Measurements from ENCODE around the gene PHLDA2.

Gene PHLDA2

DNA sequence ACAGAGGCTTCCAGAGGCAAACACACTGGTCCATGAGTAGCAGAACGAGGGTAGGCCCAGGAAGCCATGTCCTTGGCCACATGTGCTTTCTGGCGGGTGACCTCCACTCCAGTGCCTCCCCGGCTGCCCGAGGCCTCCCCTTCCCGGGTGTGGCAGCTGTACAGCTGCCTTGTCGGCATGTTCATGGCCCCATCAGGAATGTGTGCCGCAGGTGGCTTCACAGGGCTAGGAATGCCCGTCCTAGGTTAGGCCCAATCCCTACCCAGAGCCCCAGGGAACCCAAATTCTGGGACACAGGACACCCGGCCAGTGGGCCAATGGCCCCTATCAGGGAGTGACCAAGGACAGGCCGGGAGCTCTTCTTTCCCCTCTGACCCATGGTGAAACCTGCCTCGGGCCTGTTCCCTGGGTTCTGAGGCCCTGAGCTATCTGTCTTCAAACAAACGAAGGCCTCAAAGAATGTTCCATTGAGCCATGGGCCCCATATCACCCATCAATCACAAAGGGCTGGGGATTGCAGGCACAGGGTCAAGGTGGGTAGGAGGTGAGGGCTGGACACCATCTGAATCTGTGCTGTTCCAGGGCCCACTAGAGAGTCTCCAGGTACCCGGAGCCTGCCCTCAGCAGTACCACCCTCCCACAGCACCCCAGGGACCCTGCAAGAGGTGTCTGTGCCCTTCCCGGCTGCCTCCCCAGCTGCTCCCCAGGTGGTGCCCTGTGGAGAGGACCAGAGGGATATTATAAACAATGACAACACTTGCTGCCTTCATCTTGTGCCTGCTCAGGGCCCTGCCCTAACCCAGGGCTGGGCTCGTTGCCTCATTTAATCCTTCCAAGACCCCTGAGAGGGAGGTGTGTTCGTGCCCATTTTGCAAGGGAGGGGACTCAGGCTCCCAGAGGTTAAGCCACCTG lies 39.6 kb downstream of the PHLDA2 start:
- DNase-seq (ENCODE audit: low read depth), result no peak
- TF ChIP-seq, protein P1, sequence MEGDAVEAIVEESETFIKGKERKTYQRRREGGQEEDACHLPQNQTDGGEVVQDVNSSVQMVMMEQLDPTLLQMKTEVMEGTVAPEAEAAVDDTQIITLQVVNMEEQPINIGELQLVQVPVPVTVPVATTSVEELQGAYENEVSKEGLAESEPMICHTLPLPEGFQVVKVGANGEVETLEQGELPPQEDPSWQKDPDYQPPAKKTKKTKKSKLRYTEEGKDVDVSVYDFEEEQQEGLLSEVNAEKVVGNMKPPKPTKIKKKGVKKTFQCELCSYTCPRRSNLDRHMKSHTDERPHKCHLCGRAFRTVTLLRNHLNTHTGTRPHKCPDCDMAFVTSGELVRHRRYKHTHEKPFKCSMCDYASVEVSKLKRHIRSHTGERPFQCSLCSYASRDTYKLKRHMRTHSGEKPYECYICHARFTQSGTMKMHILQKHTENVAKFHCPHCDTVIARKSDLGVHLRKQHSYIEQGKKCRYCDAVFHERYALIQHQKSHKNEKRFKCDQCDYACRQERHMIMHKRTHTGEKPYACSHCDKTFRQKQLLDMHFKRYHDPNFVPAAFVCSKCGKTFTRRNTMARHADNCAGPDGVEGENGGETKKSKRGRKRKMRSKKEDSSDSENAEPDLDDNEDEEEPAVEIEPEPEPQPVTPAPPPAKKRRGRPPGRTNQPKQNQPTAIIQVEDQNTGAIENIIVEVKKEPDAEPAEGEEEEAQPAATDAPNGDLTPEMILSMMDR (IDR thresholded peaks at IDR 0.05; ENCODE audit: low read length, missing control alignments), result no peak
- no peak overlapping the region for H3K4me3 ChIP-seq (replicated peaks; ENCODE audit: low read depth, low read length)

DNA sequence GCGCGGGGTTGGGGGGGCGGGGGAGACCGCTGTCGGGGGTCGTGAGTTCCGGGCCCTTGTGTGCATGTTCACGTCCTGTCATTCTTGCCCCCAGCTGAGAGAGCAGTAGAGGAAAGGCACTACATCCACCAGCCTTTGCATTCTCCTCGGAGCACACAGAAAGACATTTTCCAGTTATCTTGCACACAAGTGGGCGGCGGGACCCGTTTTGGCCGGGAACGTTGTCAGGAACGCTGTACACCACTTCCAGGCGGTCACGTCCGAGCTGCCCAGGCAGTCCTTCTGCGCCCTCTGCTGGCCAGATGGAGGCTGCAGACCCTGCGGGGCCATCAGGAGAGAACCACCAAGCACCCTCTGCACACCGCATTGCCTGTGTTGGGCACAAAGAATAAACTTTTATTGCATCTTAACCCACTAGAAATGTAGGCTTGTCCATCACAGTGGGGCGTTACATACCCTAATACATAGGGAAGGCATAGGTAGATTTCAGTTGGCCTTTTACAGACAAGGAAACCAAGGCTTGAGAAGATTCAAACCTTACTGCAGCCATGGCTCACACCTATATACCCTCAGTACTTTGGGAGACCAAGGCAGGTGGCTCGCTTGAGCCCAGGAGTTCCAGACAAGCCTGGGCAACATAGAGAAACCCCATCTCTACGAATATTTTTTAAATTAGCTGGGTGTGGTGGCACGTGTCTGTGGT lies 40.8 kb downstream of the PHLDA2 start:
- no peak overlapping the region for H3K4me3 ChIP-seq (replicated peaks; ENCODE audit: low read depth, low read length)
- TF ChIP-seq, protein P1 (IDR thresholded peaks at IDR 0.05; ENCODE audit: low read length, missing control alignments), result peak; percentile 99
- peak; percentile 91 for DNase-seq (ENCODE audit: low read depth)

DNA sequence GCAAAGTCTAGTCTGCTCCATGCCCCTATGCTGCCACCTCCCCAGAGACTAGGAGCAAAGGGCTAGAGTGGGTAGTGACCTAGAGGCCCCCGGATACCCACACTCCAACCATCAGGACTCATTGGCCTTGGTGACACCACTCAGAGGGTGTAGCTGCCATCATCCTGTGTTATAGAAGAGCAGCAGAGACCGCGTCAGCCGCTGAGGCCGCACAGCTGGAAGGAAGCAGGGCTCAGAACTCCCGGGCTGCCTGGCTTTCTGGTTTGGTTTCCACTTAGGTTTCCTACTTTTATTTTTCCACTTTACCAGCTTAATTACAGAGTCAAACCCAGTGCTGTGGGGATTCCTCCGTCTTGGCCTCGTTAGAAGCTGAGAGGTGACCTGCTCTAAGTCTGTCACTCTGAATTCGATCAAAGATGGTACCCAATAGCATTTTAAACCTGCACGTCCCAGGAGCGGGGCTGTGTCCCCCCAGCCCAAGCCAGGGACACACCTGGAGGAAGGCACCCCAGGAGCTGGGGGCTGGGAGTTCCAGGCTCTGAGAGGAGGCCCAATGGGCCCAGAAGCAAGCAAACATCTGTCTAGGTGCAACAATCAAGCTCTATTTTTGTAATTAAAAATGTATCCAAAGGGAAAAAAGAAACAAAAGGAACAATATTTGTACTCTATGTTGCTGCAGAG lies 41.6 kb downstream of the PHLDA2 start:
- no peak for DNase-seq (ENCODE audit: low read depth)
- TF ChIP-seq, protein P1 (IDR thresholded peaks at IDR 0.05; ENCODE audit: low read length, missing control alignments), result no peak
- no peak overlapping the region for H3K4me3 ChIP-seq (replicated peaks; ENCODE audit: low read depth, low read length)

DNA sequence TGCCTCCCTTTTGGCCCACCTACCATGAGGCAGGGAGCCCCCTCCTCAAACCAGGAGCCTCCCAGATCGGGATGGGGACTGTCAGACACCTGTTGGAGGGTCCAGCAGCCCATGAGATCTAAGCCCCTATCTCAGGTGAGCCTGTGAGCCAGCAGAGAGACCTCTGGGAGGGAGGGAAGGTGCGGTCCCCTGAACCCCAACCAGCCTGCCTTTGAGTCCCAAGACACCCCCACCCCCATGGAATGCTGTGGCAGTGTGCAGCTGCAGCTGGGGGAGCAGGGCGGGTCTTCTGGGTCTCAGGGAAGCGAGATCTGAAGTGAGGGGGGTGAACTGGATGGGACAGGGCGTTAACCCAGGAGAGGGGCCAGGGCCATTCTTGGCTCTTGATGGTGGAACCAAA lies 42.3 kb downstream of the PHLDA2 start:
- no peak for DNase-seq (ENCODE audit: low read depth)
- TF ChIP-seq, protein P1 (IDR thresholded peaks at IDR 0.05; ENCODE audit: low read length, missing control alignments), result no peak
- H3K4me3 ChIP-seq (replicated peaks; ENCODE audit: low read depth, low read length), result no peak overlapping the region

DNA sequence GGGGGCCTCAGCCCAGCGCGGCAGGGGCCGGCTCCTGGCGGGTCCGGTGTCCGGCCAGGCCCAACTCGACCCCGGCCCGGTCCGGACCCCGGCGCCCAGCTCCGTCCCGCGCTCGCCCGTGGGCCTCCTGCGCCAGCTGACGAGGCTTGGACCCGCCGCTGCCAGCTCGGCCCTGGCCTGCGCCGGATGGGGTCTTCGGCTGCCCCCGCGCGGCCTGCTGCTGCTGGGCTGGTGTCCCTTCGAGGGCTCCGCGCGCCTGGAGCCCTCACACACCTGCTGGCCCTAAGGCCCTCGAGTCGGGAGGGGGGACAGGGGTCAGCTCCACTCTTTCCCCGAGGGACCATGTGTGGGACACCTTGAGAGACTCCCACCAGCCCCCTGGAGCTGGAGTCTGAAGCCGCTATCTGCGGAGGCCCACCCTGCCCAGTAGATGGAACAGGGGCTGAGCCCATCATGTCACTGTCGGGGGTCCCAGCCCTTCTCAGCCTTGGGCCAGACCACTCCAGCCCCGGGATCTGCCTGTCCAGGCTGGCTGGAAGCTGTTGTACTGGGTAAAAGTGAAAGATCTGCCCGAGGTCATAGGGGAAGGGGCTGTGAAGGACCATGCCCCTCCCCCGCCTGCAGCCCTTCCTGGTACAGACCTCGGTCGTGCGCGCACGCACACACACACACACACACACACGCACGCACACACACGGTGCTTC lies 42.9 kb downstream of the PHLDA2 start:
- TF ChIP-seq, protein P1 (IDR thresholded peaks at IDR 0.05; ENCODE audit: low read length, missing control alignments), result no peak
- peak; percentile 34 for DNase-seq (ENCODE audit: low read depth)
- no peak overlapping the region for H3K4me3 ChIP-seq (replicated peaks; ENCODE audit: low read depth, low read length)

DNA sequence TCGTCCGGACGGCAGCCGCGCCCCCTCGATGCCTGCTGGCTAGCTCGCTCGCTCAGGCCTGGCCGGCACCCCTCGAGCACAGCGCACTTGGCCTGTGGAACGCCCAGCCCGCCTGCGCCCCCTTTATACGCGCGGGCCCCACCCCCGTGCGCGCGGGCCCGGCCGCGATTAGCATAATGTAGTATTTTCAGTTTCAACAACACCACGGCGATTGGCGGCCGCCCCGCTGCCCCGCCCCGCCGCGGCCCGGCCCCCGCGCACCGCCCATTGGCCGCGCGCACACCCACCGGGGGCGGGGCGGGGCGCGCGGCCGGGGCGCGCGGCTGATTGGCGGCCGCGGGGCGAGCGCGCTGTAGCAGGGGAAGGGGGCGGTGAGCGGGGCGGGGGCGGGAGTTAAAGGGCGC lies 43.5 kb downstream of the PHLDA2 start, which contains the start of gene CDKN1C:
Gene CDKN1C (minus strand): TSS at position 98 of the 404 bp plus-strand sequence. CDS start 319 bp downstream, outside the sequence.
- H3K4me3 ChIP-seq (replicated peaks; ENCODE audit: low read depth, low read length), result peak within 1 kb of the TSS; percentile 60
- peak; percentile 83 for DNase-seq (ENCODE audit: low read depth)
- TF ChIP-seq, protein P1 (IDR thresholded peaks at IDR 0.05; ENCODE audit: low read length, missing control alignments), result no peak
